Measurements from ENCODE around the gene CCDC92. TPM values are rescaled to one million over a fixed set of nuclear protein-coding genes. Genes with fewer than 3 reads are reported as not detected.

CCDC92 gene
- total and polyA plus RNA-seq, 2 of the 8 experiments (the other 6 are each of a cell fraction or from before 2014, with no cell fraction given): 0.43 to 0.51 TPM

- TF ChIP-seq RAD21 (IDR thresholded peaks at IDR 0.05 in 1 of 2, conservative IDR thresholded peaks at IDR 0.05 in 1 of 2; ENCODE audit: low read depth in 2 of 2, low read length in 2 of 2): no peak
Measured at GRCh38 chr12:123951467-123951866, 21.2 kb downstream of the CCDC92 start (continued).
